SHP77 treated with DMSO at 0.1 percent for 48 hours (cell line): ENCODE measurements around the gene FMO2.

Experiments used
- DNase-seq: peaks from one replicate; lab custom pipeline; 2025; lab: John Stamatoyannopoulos, UW

The FMO2 gene

GRCh38 chr1:171174560-171175294 lies 10.4 kb upstream of the FMO2 start:
- no peak for DNase-seq

- no peak for DNase-seq
These were observed 7.8 kb upstream of the FMO2 start for GRCh38 chr1:171177261-171177660.

- no peak for DNase-seq
These were observed 5.5 kb upstream of the FMO2 start for GRCh38 chr1:171179318-171180227.

- no peak for DNase-seq
These were observed 4.4 kb upstream of the FMO2 start for GRCh38 chr1:171180670-171181069.

GRCh38 chr1:171188388-171189266 lies 3.5 kb downstream of the FMO2 start:
- DNase-seq = no peak

- DNase-seq = no peak
These were observed 6.9 kb downstream of the FMO2 start for GRCh38 chr1:171191992-171192391.

GRCh38 chr1:171195767-171196166 lies 10.7 kb downstream of the FMO2 start:
- no peak for DNase-seq

- DNase-seq = no peak
These were observed 11.3 kb downstream of the FMO2 start for GRCh38 chr1:171196351-171196750.

- no peak for DNase-seq
These were observed 13.0 kb downstream of the FMO2 start for GRCh38 chr1:171198081-171198480.

- no peak for DNase-seq
These were observed 19.2 kb downstream of the FMO2 start for GRCh38 chr1:171204296-171204695.

- no peak for DNase-seq
These were observed 21.3 kb downstream of the FMO2 start for GRCh38 chr1:171206204-171206977.

- DNase-seq = no peak
These were observed 21.9 kb downstream of the FMO2 start for GRCh38 chr1:171206978-171207355.

GRCh38 chr1:171207377-171207776 lies 22.3 kb downstream of the FMO2 start:
- DNase-seq = no peak

GRCh38 chr1:171210355-171210754 lies 25.3 kb downstream of the FMO2 start:
- no peak for DNase-seq

- no peak for DNase-seq
These were observed 27.7 kb downstream of the FMO2 start for GRCh38 chr1:171212607-171213351.

GRCh38 chr1:171213559-171214454 lies 28.7 kb downstream of the FMO2 start:
- DNase-seq = no peak

GRCh38 chr1:171217658-171218443 lies 32.8 kb downstream of the FMO2 start:
- no peak for DNase-seq

- DNase-seq = no peak
These were observed 33.6 kb downstream of the FMO2 start for GRCh38 chr1:171218661-171219060.
